BJ (cell line): ENCODE measurements around the gene BAZ2B. TPM values are rescaled to one million over a fixed set of nuclear protein-coding genes. Genes with fewer than 3 reads are reported as not detected.

Experiments used
- CTCF ChIA-PET: fragments of 350-600 bp; formaldehyde crosslinking; extraction: SDS; loops from one replicate; lab custom pipeline; 2021; ENCODE audit warnings: antibody characterized with exemption, inconsistent platforms; lab: Yijun Ruan, JAX
- POLR2A ChIA-PET: fragments of 300-600 bp; sonication (Branson Sonifier 250); formaldehyde crosslinking; extraction: SDS; loops from one replicate; lab custom pipeline; 2021; ENCODE audit warnings: antibody characterized with exemption; lab: Charles Lee
- DNase-seq: peaks from one replicate; pipeline ENCODE4 v3.0.0-alpha.2; 2011; ENCODE audit warnings: low read depth
- H3K27me3 ChIP-seq: 2 replicates; pipeline ENCODE4 v1.6.0; 2011; ENCODE audit warnings: low read length; ENCODE audit not compliant: control insufficient read depth, insufficient read depth
- H3K36me3 ChIP-seq: 2 replicates; pipeline ENCODE4 v1.5.1; 2011; ENCODE audit warnings: low read length; ENCODE audit not compliant: control insufficient read depth, insufficient read depth
- H3K4me3 ChIP-seq: 2 replicates; pipeline ENCODE4 v1.5.1; 2011; ENCODE audit warnings: low read depth, mild to moderate bottlenecking, control low read depth, low read length
- polyA plus RNA-seq: library from polyadenylated mRNA; depleted of rRNA; stranded (reverse); fragments of >200 nt; gene quantifications from 2 replicates; pipeline ENCODE4 v1.2.3, GENCODE V29; 2011
- TF ChIP-seq, protein P1 (sequence below): IDR thresholded peaks from 2 replicates; pipeline ENCODE4 v1.5.1; 2011; ENCODE audit warnings: low read depth, mild to moderate bottlenecking, control low read depth, inconsistent platforms, low read length, moderate library complexity; ENCODE audit not compliant: insufficient read depth

Gene BAZ2B
- polyA plus RNA-seq, 1 experiment, result 16.0 TPM

DNA sequence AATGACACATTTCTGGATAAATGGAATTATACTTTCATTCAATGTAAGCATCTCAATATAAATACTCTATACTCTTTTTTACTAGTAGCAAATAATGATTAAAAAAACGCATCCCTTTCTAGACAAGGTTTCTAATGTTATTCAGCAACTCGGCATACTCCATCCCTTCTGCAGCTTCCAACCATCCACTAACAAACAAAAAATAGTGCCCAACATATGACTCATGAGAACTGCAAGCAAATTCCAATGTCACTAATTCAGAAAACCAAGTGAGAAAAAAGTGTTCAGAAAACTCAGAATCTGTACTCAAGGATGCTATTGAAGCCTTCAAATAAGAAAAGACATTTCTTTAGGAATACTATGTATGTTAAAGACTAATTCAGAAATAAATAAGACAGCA is 140.0 kb downstream of the BAZ2B start:
- Histone ChIP-seq H3K36me3 (0 out of 2 replicates have a peak, but pooled peaks cover 1% of the 10 kb centered on the region), H3K4me3 (no peak overlapping the region), H3K27me3 (no peaks in the 10 kb centered on the region; the same call in 1 of the 2 replicates)
- DNase-seq, result no peak
- ChIA-PET POLR2A (no interaction called here), CTCF (interaction anchor here (1.2 kb wide), 1 partner anchor 14 kb away, joined by 3 read pairs; no protein-coding TSS in a partner anchor)
- TF ChIP-seq, protein P1, sequence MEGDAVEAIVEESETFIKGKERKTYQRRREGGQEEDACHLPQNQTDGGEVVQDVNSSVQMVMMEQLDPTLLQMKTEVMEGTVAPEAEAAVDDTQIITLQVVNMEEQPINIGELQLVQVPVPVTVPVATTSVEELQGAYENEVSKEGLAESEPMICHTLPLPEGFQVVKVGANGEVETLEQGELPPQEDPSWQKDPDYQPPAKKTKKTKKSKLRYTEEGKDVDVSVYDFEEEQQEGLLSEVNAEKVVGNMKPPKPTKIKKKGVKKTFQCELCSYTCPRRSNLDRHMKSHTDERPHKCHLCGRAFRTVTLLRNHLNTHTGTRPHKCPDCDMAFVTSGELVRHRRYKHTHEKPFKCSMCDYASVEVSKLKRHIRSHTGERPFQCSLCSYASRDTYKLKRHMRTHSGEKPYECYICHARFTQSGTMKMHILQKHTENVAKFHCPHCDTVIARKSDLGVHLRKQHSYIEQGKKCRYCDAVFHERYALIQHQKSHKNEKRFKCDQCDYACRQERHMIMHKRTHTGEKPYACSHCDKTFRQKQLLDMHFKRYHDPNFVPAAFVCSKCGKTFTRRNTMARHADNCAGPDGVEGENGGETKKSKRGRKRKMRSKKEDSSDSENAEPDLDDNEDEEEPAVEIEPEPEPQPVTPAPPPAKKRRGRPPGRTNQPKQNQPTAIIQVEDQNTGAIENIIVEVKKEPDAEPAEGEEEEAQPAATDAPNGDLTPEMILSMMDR, result no peak

DNA sequence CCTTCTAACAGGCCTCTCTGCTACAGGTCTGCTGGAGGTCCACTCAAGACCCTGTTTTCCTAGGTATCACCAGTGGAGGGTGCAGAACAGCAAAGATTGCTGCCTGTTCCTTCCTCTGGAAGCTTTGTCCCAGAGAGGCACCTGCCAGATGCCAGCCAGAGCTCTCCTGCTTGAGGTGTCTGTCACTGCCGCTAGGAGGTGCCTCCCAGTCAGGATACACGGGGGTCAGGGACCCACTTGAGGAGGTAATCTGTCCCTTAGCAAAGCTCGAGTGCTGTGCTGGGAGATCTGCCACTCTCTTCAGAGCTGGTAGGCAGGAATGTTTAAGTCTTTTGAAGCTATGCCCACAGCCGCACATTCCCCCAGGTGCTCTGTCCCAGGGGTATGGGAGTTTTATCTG is 140.6 kb downstream of the BAZ2B start:
- no peak overlapping the region for H3K4me3 ChIP-seq
- 0 out of 2 replicates have a peak, but pooled peaks cover 1% of the 10 kb centered on the region for H3K36me3 ChIP-seq
- ChIA-PET CTCF (interaction anchor here (1.2 kb wide), 1 partner anchor 15 kb away, joined by 3 read pairs; no protein-coding TSS in a partner anchor), POLR2A (no interaction called here)
- no peak for DNase-seq
- H3K27me3 ChIP-seq, result no peaks in the 10 kb centered on the region; the same call in 1 of the 2 replicates
- TF ChIP-seq, protein P1, result no peak

DNA sequence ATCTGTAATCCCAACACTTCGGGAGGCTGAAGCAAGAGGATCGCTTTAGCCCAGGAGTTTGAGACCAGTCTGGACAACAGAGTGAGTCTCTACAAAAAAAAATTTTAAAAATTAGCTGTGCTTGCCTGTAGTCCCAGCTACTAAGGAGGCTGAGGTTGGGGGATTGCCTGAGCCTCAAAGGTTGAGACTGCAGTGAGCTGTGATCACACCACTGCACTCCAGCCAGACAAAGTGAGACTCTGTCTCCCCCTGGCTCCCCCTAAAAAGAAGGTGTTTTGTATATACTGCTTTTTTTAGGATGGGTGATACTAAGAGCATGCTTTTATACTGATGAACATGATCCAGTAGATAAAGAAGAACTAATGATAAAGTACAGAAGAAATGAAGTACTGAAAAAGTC is 145.0 kb downstream of the BAZ2B start:
- POLR2A ChIA-PET, result no interaction called here
- CTCF ChIA-PET, result interaction anchor here (1.0 to 1.3 kb wide), 2 partner anchors 13 to 26 kb away, joined by 3 to 6 read pairs; no protein-coding TSS in a partner anchor
- TF ChIP-seq, protein P1, result no peak

DNA sequence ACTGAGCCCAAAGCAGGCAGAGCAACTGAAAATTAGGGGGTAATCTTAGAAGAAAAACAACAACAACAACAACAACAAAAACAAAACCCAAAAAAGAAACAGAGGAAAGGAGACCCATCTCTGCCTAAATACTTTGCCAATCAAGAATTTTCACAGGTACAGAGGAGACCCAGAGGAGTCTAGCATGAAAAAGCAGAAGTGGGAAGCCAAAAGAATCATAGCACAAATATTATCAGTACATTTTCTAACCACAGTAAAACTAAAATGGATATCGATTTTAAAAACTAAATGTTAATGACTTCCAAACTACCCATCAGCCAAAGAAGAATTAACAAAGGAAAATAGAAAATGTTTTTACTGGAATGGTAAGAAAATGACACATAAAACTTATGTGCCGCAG is 148.1 kb downstream of the BAZ2B start:
- TF ChIP-seq, protein P1, result no peak
- H3K36me3 ChIP-seq, result no peaks in the 10 kb centered on the region
- ChIA-PET CTCF (no interaction called here), POLR2A (no interaction called here)
- no peaks in the 10 kb centered on the region; the same call in 1 of the 2 replicates for H3K27me3 ChIP-seq
- H3K4me3 ChIP-seq, result no peak overlapping the region
- no peak for DNase-seq

More for the DNA sequence above, 145.0 kb downstream of the BAZ2B start:
- no peaks in the 10 kb centered on the region; the same call in 1 of the 2 replicates for H3K27me3 ChIP-seq
- DNase-seq, result no peak
- H3K36me3 ChIP-seq, result 0 out of 2 replicates have a peak, but pooled peaks cover 1% of the 10 kb centered on the region
- no peak overlapping the region for H3K4me3 ChIP-seq

DNA sequence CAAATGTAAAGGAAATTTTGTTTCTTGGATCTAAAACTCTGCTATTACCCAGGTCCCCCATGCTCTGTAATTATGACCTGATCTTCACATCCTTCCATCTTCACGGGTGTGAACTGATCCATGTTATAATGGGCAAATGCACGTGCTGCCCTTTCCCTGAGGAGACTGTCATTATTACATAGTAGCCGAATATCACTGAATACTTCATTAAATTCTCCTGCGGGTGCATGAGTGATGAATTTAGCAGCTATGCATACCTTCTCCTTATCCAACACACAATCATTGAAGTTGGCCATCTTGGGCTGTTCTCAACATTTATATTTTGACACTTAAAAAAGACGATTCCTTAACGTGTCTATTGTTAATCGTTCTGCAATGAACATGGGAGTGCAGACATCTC is 153.4 kb downstream of the BAZ2B start:
- Histone ChIP-seq H3K4me3 (no peak overlapping the region), H3K36me3 (no peaks in the 10 kb centered on the region), H3K27me3 (no peaks in the 10 kb centered on the region)
- POLR2A ChIA-PET, result no interaction called here
- CTCF ChIA-PET, result no interaction called here
- no peak for DNase-seq
- TF ChIP-seq, protein P1, result no peak
